CD4-positive, alpha-beta T cell (primary cell): Measurements from ENCODE around the gene TEFM. TPM values are rescaled to one million over a fixed set of nuclear protein-coding genes. Genes with fewer than 3 reads are reported as not detected.
A peak's percentile ranks its signal among the peaks of the same experiment; 100 is the strongest.

Experiments used
- ATAC-seq: fragments of 200-7000 bp; cut with Tn5 transposase; one replicate; pipeline ENCODE4 v1.10.0; 2022; ENCODE audit warnings: mild to moderate bottlenecking; ENCODE audit not compliant: poor library complexity
- CTCF ChIA-PET: fragments of 350-600 bp; sonication (Branson Sonifier 250); formaldehyde crosslinking; loops from one replicate; lab custom pipeline; 2021; ENCODE audit warnings: antibody characterized with exemption, inconsistent platforms; lab: Charles Lee
- POLR2A ChIA-PET: fragments of 350-600 bp; sonication (Branson Sonifier 250); formaldehyde crosslinking; loops from one replicate; lab custom pipeline; 2021; ENCODE audit warnings: antibody characterized with exemption, inconsistent platforms; lab: Charles Lee
- DNase-seq, 14 experiments: peaks; one replicate each; pipeline ENCODE4 v3.0.0-alpha.2; 2013 to 2020; ENCODE audit warnings: mixed read lengths in 2 of 14
- H3K27ac ChIP-seq, 2 donors: one replicate each; pipeline versions ENCODE4 v1.5.1 to v1.7.0; 2013; ENCODE audit warnings: low read length in 2 of 2, low read depth in 1 of 2, mild to moderate bottlenecking in 1 of 2
- H3K27me3 ChIP-seq, 2 experiments: 1 replicate in 1 of 2; 2 replicates in 1 of 2; pipeline versions ENCODE4 v1.6.1 to v1.7.0; 2013; ENCODE audit warnings: low read length in 2 of 2, control low read depth in 1 of 2, mild to moderate bottlenecking in 1 of 2, moderate library complexity in 1 of 2; ENCODE audit not compliant: insufficient read depth in 2 of 2, control insufficient read depth in 1 of 2
- H3K36me3 ChIP-seq: one replicate; pipeline ENCODE4 v1.6.1; 2013; ENCODE audit warnings: low read length, control low read depth; ENCODE audit not compliant: insufficient read depth
- H3K4me1 ChIP-seq: one replicate; pipeline ENCODE4 v1.6.1; 2013; ENCODE audit warnings: low read length, control low read depth; ENCODE audit not compliant: insufficient read depth
- H3K4me3 ChIP-seq: one replicate; pipeline ENCODE4 v1.5.1; 2013; ENCODE audit warnings: mild to moderate bottlenecking, low read length, moderate library complexity
- H3K9me3 ChIP-seq, 2 experiments: 1 replicate in 1 of 2; 2 replicates in 1 of 2; pipeline versions ENCODE4 v1.6.1 to v1.7.0; 2013; ENCODE audit warnings: low read length in 2 of 2, mild to moderate bottlenecking in 2 of 2, control low read depth in 1 of 2, moderate library complexity in 1 of 2; ENCODE audit not compliant: control insufficient read depth in 1 of 2, insufficient read depth in 1 of 2
- H3K27ac Mint-ChIP-seq: one replicate; pipeline ENCODE4 v1.8.0; 2020; ENCODE audit warnings: mixed read lengths
- H3K27me3 Mint-ChIP-seq: one replicate; pipeline ENCODE4 v1.8.0; 2021; ENCODE audit warnings: mixed read lengths
- H3K36me3 Mint-ChIP-seq: one replicate; pipeline ENCODE4 v1.8.0; 2021; ENCODE audit warnings: low read depth, mixed read lengths
- H3K4me1 Mint-ChIP-seq: one replicate; pipeline ENCODE4 v1.8.0; 2021; ENCODE audit warnings: low read depth, mixed read lengths
- H3K4me3 Mint-ChIP-seq: one replicate; pipeline ENCODE4 v1.8.0; 2020; ENCODE audit warnings: mild to moderate bottlenecking, mixed read lengths
- H3K9me3 Mint-ChIP-seq: one replicate; pipeline ENCODE4 v1.8.0; 2020; ENCODE audit warnings: mixed read lengths
- intact Hi-C, 2 experiments: fragments of 100-400 bp; cut with DNase I in 1 of 2; cut with micrococcal nuclease in 1 of 2; formaldehyde crosslinking; loops; one replicate each; pipeline versions ENCODE4 v1.15.1 to v1.9.0; 2023 to 2025; cut with DNase I, micrococcal nuclease
- total RNA-seq, 174 experiments: library from RNA in 2 of 174; stranded (reverse) in 2 of 174; gene quantifications; one replicate each; pipeline ENCODE4 v1.2.3 and lab custom pipeline; 2021 to 2026
- TF ChIP-seq, protein P1 (sequence below): fragments of 200-600 bp; IDR thresholded peaks from one replicate; pipeline ENCODE4 v1.8.0; 2022; ENCODE audit warnings: antibody characterized with exemption, mild to moderate bottlenecking

TEFM gene
- total RNA-seq, 2 experiments from 2014 or later = 7.8 to 8.9 TPM

DNA sequence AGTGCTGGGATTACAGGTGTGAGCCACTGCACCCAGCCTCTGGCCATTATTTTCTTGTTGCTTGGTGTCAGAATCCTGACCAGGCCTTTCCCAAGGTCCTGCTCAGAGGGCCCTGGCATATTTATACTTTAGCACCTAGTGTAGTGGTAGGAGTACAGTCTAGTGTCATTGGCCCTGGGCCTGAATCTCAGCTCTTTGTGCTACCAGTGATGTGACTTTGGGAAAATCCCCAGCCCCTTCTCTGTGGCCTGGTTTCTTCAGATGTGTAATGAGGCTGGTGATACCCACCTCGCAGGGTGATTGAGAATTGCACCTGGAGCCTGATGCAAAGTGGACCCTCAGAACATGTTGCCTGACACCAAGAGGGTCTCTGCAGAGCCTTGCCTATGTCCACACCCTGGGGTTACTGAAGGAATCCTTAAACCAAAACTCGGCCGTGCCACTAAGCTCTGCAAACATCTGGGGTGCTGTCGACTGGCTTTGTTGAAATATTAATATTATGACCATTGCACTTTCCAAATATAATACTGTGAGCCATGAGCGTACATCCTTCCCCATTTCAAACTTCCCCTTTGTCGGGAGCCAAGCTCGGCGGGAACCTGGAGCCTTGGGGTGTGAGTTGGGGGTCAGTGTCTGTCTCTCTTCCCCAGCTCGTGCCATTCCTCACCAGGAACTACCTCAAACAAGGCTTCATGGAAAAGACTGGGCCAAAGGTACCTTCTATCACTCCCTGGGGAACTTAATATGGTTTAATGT, 46.8 kb upstream of the TEFM start:
- CTCF ChIA-PET = no interaction called here

DNA sequence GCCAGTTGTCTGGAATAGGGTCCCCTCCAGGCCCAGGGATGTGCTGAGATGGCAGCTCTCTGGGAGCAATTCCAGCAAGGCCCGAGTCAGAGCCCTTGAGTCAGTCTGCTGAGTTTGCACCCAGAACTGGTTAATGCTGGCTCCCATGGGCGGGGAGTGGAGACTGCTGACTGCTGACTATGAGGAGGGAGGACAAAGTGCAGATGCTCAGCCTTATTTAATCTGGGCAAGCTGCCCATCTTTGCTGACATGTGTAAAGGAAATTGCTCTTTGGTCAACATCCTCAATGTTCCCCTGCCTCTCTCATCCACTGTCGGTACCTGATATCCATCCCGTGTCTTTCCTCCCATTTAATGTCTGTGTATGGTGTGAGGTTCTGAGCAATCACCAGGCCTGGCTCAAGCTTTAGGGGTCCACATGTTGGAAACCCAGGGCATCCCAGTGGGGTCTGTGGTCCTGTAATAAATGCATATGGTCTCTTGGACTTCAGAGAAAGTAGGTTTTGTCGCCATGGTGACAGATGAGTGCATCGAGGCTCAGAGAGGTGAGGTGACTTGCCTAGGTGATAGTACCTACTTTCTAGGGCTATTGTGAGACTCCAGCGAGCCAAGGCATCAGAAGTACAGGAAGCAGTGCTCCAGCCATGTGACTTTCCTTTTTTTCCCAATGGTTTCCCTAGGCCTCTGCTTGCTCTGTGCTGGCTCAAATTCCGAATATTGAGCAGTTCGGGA, 44.8 kb upstream of the TEFM start:
- DNase-seq (peak in 2 of 14 experiments; percentile 19 to 37), ATAC-seq (no peak)
- no peak overlapping the region for H3K4me3 ChIP-seq
- Mint-ChIP-seq H3K4me3 (no peak overlapping the region), H3K27ac (no peak overlapping the region), H3K9me3 (no peaks in the 10 kb centered on the region), H3K4me1 (no peaks in the 10 kb centered on the region), H3K36me3 (no peaks in the 10 kb centered on the region), H3K27me3 (no peaks in the 10 kb centered on the region)
- no peak overlapping the region for H3K27ac ChIP-seq
- no peaks in the 10 kb centered on the region for H3K27me3 ChIP-seq
- ChIA-PET POLR2A (no interaction called here), CTCF (no interaction called here)
- H3K36me3 ChIP-seq = no peaks in the 10 kb centered on the region
- TF ChIP-seq, protein P1, sequence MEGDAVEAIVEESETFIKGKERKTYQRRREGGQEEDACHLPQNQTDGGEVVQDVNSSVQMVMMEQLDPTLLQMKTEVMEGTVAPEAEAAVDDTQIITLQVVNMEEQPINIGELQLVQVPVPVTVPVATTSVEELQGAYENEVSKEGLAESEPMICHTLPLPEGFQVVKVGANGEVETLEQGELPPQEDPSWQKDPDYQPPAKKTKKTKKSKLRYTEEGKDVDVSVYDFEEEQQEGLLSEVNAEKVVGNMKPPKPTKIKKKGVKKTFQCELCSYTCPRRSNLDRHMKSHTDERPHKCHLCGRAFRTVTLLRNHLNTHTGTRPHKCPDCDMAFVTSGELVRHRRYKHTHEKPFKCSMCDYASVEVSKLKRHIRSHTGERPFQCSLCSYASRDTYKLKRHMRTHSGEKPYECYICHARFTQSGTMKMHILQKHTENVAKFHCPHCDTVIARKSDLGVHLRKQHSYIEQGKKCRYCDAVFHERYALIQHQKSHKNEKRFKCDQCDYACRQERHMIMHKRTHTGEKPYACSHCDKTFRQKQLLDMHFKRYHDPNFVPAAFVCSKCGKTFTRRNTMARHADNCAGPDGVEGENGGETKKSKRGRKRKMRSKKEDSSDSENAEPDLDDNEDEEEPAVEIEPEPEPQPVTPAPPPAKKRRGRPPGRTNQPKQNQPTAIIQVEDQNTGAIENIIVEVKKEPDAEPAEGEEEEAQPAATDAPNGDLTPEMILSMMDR = no peak
- no peaks in the 10 kb centered on the region for H3K9me3 ChIP-seq
- intact Hi-C loops = no loop called here
- H3K4me1 ChIP-seq = no peaks in the 10 kb centered on the region

More for the DNA sequence above, 46.8 kb upstream of the TEFM start:
- Mint-ChIP-seq H3K27me3 (no peaks in the 10 kb centered on the region), H3K4me1 (no peaks in the 10 kb centered on the region), H3K9me3 (no peaks in the 10 kb centered on the region), H3K4me3 (no peak overlapping the region), H3K36me3 (no peaks in the 10 kb centered on the region), H3K27ac (no peak overlapping the region)
- Histone ChIP-seq H3K4me3 (no peak overlapping the region), H3K27ac (no peak overlapping the region), H3K27me3 (no peaks in the 10 kb centered on the region), H3K4me1 (no peaks in the 10 kb centered on the region), H3K36me3 (no peaks in the 10 kb centered on the region), H3K9me3 (no peaks in the 10 kb centered on the region)
- ATAC-seq = no peak
- peak in 1 of 14 experiments; percentile 34 for DNase-seq
- POLR2A ChIA-PET = no interaction called here
- TF ChIP-seq, protein P1 = no peak
- intact Hi-C loops = no loop called here

DNA sequence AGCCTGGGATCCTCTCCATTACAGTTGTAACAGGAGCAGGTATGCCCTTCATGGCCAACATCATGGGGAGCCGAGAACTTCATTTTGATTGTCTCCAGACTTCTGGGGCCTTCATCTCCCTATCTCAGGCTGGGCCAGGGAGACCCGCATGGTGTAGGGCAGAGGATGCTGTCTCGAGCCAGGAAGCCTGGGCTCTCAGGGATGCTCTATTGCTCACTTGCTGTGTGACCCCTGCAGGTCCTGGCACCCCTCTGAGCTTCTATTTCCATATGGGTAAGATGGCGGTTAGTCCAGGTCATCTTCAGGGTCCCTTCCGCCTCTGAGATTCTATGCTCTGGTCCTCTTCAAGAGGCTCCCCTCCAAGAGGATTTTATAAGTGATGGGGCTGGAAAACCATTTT, 44.2 kb upstream of the TEFM start:
- Mint-ChIP-seq H3K4me1 (no peaks in the 10 kb centered on the region), H3K9me3 (no peaks in the 10 kb centered on the region), H3K27ac (no peak overlapping the region), H3K4me3 (no peak overlapping the region), H3K36me3 (no peaks in the 10 kb centered on the region), H3K27me3 (no peaks in the 10 kb centered on the region)
- no peaks in the 10 kb centered on the region for H3K36me3 ChIP-seq
- TF ChIP-seq, protein P1 = no peak
- H3K4me3 ChIP-seq = no peak overlapping the region
- DNase-seq (no peak), ATAC-seq (no peak)
- ChIA-PET POLR2A (no interaction called here), CTCF (no interaction called here)
- H3K9me3 ChIP-seq = no peaks in the 10 kb centered on the region
- no peaks in the 10 kb centered on the region for H3K27me3 ChIP-seq
- intact Hi-C loops = no loop called here
- no peaks in the 10 kb centered on the region for H3K4me1 ChIP-seq
- no peak overlapping the region for H3K27ac ChIP-seq
